Activated naive CD4-positive, alpha-beta T cell treated with anti-CD3 and anti-CD28 coated beads, Interleukin-2, amount 50 U/mL, for 16 hours (primary cell): ENCODE data around the gene KRTAP5-8.
"Not testable (repeated sequence)": the region's sequence is repeated elsewhere in the genome, so short reads cannot be mapped to it uniquely, and the experiment has no call there.

Experiments
- DNase-seq: peaks from one replicate; pipeline ENCODE4 v3.0.0-alpha.2; 2020

The KRTAP5-8 gene

DNA sequence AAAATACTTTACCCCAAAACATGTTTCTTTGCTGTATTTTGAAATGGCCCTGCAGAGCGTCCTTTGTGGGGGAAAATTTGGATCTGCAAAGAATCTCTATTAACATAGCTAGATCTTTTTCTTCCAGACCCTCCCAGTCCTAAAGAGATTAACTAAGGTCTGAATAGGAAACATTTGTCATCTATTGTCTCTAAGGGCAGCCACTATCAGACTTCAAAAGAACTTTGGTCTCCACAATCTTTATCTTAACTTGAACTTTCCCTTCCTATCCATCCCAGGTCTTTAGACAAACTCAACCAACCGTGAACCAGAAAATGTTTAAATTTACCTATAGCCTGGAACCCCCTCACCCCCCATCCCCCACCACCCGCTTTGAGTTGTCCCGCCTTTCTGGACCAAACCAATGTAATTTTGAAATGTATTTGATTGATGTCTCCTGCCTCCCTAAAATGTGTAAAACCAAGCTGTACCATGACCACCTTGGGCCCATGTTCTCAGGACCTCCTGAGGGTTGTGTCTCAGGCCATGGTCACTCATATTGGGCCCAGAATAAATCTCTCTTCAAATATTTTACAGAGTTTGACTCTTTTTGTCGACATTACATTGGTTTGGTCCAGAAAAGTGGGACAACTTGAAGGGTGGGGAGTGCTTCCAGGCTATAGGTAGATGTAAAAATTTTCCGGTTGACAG lies 6.8 kb downstream of the KRTAP5-8 start:
- DNase-seq, result no peak

GRCh38 chr11:71545405-71545966 lies 7.7 kb downstream of the KRTAP5-8 start:
- no peak for DNase-seq

- DNase-seq, result no peak
These were observed 10.3 kb downstream of the KRTAP5-8 start, which contains the start of gene KRTAP5-9 for GRCh38 chr11:71548120-71548519. Gene KRTAP5-9 (plus strand): TSS chr11:71548420. CDS start chr11:71548658, 238 bp downstream.

- DNase-seq, result no peak
These were observed 10.9 kb downstream of the KRTAP5-8 start for GRCh38 chr11:71548716-71549151.

GRCh38 chr11:71551711-71552110 lies 13.9 kb downstream of the KRTAP5-8 start:
- DNase-seq, result no peak

GRCh38 chr11:71554996-71555395 lies 17.2 kb downstream of the KRTAP5-8 start:
- DNase-seq, result no peak

- DNase-seq, result no peak
These were observed 17.7 kb downstream of the KRTAP5-8 start for GRCh38 chr11:71555508-71555907.

DNA sequence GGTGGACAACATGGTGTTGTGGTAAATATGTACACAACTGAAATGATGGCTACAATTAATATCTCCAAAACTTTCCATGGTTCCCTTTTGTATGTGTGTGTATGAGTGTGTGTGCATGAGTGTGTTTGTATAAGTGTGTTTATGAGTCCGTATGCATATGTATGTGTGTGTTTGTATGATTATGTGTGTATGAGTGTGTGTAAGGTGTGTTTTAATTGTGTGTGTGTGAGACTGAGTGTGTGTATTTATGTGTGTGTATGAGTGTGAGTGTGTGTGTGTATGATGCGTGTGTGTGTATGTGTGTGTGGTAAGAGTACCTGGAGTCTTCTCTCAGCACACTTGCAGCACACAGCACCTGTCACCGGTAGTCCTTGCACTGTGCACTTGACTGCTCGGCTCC lies 18.2 kb downstream of the KRTAP5-8 start:
- no peak for DNase-seq

GRCh38 chr11:71557257-71557656 lies 19.4 kb downstream of the KRTAP5-8 start:
- DNase-seq, result no peak

- no peak for DNase-seq
These were observed 21.2 kb downstream of the KRTAP5-8 start for GRCh38 chr11:71558996-71559395.

- no peak for DNase-seq
These were observed 24.3 kb downstream of the KRTAP5-8 start for GRCh38 chr11:71562120-71562519.

- DNase-seq, result no peak
These were observed 25.6 kb downstream of the KRTAP5-8 start for GRCh38 chr11:71563406-71563805.

DNA sequence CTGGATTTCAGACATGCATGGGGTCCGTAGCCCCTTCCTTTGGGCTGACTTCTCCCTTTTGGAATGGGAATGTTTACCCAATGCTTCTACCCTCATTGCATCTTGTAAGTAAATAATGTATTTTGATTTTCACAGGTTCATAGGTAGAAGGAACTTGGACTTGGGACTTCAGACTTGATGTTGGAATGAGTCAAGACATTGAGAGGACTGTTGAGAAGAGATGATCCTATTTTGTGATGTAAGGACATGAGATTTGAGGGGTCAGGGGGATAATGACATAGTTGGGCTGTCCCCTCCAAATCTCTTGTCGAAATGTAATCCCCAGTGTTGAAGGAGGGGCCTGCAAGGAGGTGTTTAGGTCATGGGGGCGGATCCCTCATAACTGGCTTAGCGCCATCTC lies 26.6 kb downstream of the KRTAP5-8 start:
- DNase-seq, result no peak

DNA sequence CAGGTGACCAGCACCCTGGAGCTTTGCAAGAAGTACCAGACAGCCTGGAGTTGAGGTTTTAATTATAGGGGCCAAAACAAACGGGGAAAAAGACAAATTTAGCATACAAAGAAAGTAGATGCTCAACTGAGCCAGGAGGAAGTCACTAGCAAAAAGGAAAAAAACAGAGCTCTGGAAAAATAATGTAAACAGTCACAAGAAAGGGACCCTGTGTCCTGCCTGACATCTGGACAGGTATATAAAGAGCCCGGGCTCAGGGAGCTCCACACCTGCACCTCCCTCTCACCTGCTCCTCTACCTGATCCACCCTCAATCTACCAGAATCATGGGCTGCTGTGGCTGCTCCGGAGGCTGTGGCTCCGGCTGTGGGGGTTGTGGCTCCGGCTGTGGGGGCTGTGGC lies 27.4 kb downstream of the KRTAP5-8 start, which contains the start of gene KRTAP5-10:
Gene KRTAP5-10 (plus strand): TSS at position 301 of the 400 bp plus-strand sequence. CDS start 25 bp downstream, at position 326.
- DNase-seq, result no peak

- no peak for DNase-seq
These were observed 28.3 kb downstream of the KRTAP5-8 start for GRCh38 chr11:71566081-71566620.

DNA sequence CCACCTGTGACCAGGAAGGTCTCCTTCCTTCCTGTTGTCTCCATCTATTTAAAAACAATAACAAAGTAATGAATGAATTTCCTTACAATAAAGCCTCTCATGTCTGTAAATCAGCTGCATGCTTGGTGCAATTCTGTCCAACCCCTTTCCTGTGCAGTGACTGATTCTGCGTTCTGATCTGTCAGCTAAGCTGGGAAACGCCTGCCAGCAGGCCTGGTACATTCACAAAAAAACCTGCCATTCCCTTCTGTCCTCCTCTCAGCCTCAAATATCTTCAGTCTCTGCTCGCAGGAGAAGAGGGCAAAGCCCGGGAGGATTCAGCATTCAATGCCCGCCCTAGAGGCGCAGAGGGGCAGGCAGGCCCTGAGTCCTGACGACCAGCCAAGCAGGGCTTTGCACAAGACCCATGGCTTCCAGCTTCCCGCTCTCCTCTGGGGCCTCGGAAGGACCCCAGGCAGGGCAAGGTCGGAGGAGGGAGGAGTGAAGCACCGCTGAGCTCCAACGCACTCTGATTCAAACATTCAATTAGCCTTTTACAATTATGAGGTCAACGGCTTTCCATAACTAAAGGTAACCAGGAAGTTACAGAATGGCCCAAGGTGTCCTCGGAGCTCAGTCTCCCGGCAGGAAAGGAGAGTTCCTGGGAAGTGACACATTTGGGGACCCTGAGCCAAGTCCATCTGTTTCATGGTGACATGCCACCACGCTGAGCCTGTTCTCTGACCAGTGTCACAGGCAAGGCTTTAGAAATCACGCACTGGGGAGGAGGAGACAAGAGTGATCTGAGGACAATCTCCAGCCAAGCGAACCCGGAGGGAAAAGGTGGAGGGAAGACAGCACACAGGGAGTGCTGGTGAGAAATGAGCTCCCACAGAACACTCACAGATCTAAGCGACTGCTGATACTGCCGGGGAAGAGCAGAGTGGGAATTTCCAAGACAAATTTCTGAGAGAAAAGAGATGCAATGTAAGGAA lies 29.1 kb downstream of the KRTAP5-8 start:
- DNase-seq, result not testable (repeated sequence)

- DNase-seq, result not testable (repeated sequence)
These were observed 29.8 kb downstream of the KRTAP5-8 start for GRCh38 chr11:71567633-71568032.

- no peak for DNase-seq
These were observed 31.0 kb downstream of the KRTAP5-8 start for GRCh38 chr11:71568704-71569349.

DNA sequence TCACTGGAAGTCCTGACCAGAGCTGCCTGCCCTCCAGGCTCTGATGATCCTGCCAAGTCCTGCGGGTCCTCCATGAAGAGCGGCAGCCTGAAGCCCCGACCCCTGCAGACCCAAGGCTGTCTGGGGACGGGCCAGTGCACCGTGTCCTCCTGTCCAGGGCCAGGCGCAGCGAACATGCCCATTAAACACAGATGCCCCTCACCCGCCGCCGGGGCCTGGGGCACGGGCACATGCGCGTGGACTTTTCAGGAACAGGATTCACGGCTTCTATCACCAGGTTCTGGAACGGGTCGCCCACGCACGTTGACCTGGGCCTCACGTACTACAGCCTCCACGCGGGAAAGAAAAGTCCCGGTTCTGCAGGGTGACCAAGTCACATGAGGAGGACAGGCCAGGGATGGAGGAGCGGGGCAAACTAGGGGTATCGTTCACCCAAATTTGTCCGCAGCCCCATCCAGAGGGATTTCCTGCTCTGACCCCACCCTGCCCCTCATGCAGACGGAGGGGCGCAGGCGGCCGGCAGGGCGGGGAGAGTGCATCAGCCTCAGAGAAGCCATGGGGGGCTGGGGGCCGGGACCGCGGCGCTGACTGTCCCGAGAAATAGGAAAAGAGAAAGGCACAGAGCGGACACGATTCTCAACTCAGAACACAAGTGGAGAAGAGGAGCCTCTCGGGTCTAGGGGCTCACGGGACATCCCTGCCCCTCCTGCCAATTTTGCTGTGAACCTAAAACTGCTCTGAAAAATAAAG lies 33.5 kb downstream of the KRTAP5-8 start:
- DNase-seq, result not testable (repeated sequence)

- DNase-seq, result no peak
These were observed 35.0 kb downstream of the KRTAP5-8 start for GRCh38 chr11:71572811-71573210.

DNA sequence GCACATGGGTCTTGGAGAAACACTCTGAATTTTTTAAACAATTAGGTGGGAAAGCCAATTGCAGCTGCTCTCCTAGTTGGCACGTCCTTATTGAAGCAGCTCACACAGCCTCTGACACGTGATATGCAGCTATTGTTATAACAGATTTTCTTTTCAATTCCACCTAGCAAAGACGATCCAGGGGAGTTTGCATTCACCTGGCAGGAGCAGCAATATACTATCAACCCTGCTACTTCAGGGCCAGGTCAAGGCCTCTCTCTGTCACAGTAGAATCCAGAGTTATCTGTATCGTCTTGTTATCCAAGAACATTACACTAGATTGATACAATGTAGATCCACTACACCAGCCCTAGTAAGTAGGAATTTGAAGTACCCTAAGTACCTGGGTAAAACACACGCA lies 36.6 kb downstream of the KRTAP5-8 start:
- DNase-seq, result no peak
